T-cell (primary cell): ENCODE data around the gene WIPF2. TPM values are rescaled to one million over a fixed set of nuclear protein-coding genes. Genes with fewer than 3 reads are reported as not detected.
A peak's percentile ranks its signal among the peaks of the same experiment; 100 is the strongest.

Experiments used
- ATAC-seq, 4 experiments: fragments of 200-7000 bp in 3 of 4; fragments of 150-1000 bp in 1 of 4; cut with Tn5 transposase; replicated peaks in 1 of 4; 1 replicate in 3 of 4; 2 replicates in 1 of 4; pipeline ENCODE4 v1.10.0; 2021; ENCODE audit warnings: moderate library complexity in 3 of 4, mild to moderate bottlenecking in 2 of 4, moderate number of reproducible peaks in 1 of 4
- CTCF ChIA-PET, 2 donors: fragments of 300-600 bp; sonication (Branson Sonifier 250); formaldehyde crosslinking; loops; one replicate each; lab custom pipeline; 2022; ENCODE audit warnings: antibody characterized with exemption in 2 of 2; lab: Charles Lee
- POLR2A ChIA-PET, 2 donors: fragments of 300-600 bp; sonication (Branson Sonifier 250); formaldehyde crosslinking; loops; one replicate each; lab custom pipeline; 2022; ENCODE audit warnings: antibody characterized with exemption in 2 of 2; lab: Charles Lee
- DNase-seq, 35 experiments: peaks; one replicate each; pipeline versions ENCODE4 v3.0.0 to v3.0.0-alpha.2; 2013 to 2023
- H3K27ac ChIP-seq: one replicate; pipeline ENCODE4 v1.5.1; 2013; ENCODE audit warnings: low read length
- H3K27me3 ChIP-seq, 2 experiments: replicated peaks in 1 of 2; 1 replicate in 1 of 2; 2 replicates in 1 of 2; pipeline versions ENCODE4 v1.6.1 to v1.7.0; 2013; ENCODE audit warnings: low read length in 1 of 2, mixed read lengths in 1 of 2; ENCODE audit not compliant: control insufficient read depth in 2 of 2, insufficient read depth in 2 of 2; ENCODE audit errors: extremely low read depth in 1 of 2
- H3K36me3 ChIP-seq, 2 donors: 1 replicate in 1 of 2; 2 replicates in 1 of 2; pipeline versions ENCODE4 v1.6.1 to v1.7.0; 2013; ENCODE audit warnings: low read length in 1 of 2; ENCODE audit not compliant: control insufficient read depth in 2 of 2, insufficient read depth in 1 of 2; ENCODE audit errors: extremely low read depth in 1 of 2
- H3K4me1 ChIP-seq, 2 experiments: 1 replicate in 1 of 2; 2 replicates in 1 of 2; pipeline versions ENCODE4 v1.6.1 to v1.7.0; 2013; ENCODE audit warnings: low read length in 2 of 2, mixed read lengths in 1 of 2; ENCODE audit not compliant: insufficient read depth in 2 of 2, control insufficient read depth in 1 of 2; ENCODE audit errors: extremely low read depth in 1 of 2
- H3K4me3 ChIP-seq, 2 donors: 1 replicate in 1 of 2; 2 replicates in 1 of 2; pipeline versions ENCODE4 v1.5.1 to v1.7.0; 2013; ENCODE audit warnings: mild to moderate bottlenecking in 2 of 2, low read length in 1 of 2, moderate library complexity in 1 of 2; ENCODE audit not compliant: control insufficient read depth in 1 of 2; ENCODE audit errors: extremely low read depth in 1 of 2
- H3K9me3 ChIP-seq: 2 replicates; pipeline ENCODE4 v1.7.0; 2013
- H3K27ac Mint-ChIP-seq, 2 donors: one replicate each; pipeline ENCODE4 v1.8.0; 2020 to 2021; ENCODE audit warnings: mild to moderate bottlenecking in 2 of 2, mixed read lengths in 2 of 2
- H3K27me3 Mint-ChIP-seq, 2 donors: one replicate each; pipeline ENCODE4 v1.8.0; 2021 to 2022; ENCODE audit warnings: mixed read lengths in 2 of 2
- H3K36me3 Mint-ChIP-seq: one replicate; pipeline ENCODE4 v1.8.0; 2021; ENCODE audit warnings: mixed read lengths
- H3K4me1 Mint-ChIP-seq, 3 donors: one replicate each; pipeline ENCODE4 v1.8.0; 2020 to 2022; ENCODE audit warnings: mixed read lengths in 3 of 3, mild to moderate bottlenecking in 1 of 3
- H3K4me3 Mint-ChIP-seq, 3 donors: one replicate each; pipeline ENCODE4 v1.8.0; 2020 to 2022; ENCODE audit warnings: mild to moderate bottlenecking in 3 of 3, mixed read lengths in 3 of 3, moderate library complexity in 3 of 3
- H3K9me3 Mint-ChIP-seq, 3 donors: one replicate each; pipeline ENCODE4 v1.8.0; 2020 to 2022; ENCODE audit warnings: mixed read lengths in 3 of 3
- WGBS: methylation state at CpG from one replicate; pipeline ENCODE4 v1.1.5; 2013; ENCODE audit warnings: missing lambda C conversion rate; ENCODE audit not compliant: insufficient coverage; 5-methylcytosine and 5-hydroxymethylcytosine counted together
- total RNA-seq, 35 experiments: library from RNA in 6 of 35; stranded (reverse) in 6 of 35; fragments of 120-200 nt in 1 of 35; gene quantifications; one replicate each; pipeline versions ENCODE4 v1.2.1 to v1.2.4 and lab custom pipeline; 2013 to 2026

Gene WIPF2
- total RNA-seq, 5 donors from 2014 or later (not counting 1 experiment from before 2014, with no cell fraction given), result 23.1 to 42.1 (median 32.1) TPM

GRCh38 chr17:40178660-40179059, 40.4 kb upstream of the WIPF2 start:
- H3K27me3 ChIP-seq, result peaks cover 0 to 4% of the 10 kb centered on the region in 2 experiments
- H3K9me3 Mint-ChIP-seq, result no peaks in the 10 kb centered on the region
- peaks cover 0 to 21% of the 10 kb centered on the region in 2 experiments for H3K4me1 ChIP-seq
- H3K4me1 Mint-ChIP-seq, result peaks cover 6 to 10% (median 9%) of the 10 kb centered on the region in 3 donors
- H3K27me3 Mint-ChIP-seq, result no peaks in the 10 kb centered on the region
- no peak for DNase-seq
- peaks cover 3% of the 10 kb centered on the region for H3K36me3 Mint-ChIP-seq
- ChIA-PET POLR2A (interaction anchor here in 1 of 2 donors (0.6 kb wide), 1 partner anchor 222 kb away, joined by 3 read pairs; no protein-coding TSS in a partner anchor), CTCF (no interaction called here)
- H3K9me3 ChIP-seq, result no peaks in the 10 kb centered on the region
- H3K4me3 Mint-ChIP-seq, result peak overlapping the region; percentile 25 to 66 (median 59)
- H3K27ac Mint-ChIP-seq, result no peak overlapping the region
- 100% methylated on average over 6 of the region's 7 CpGs for WGBS
- ATAC-seq, result no peak
- peaks cover 0 to 9% of the 10 kb centered on the region in 2 donors for H3K36me3 ChIP-seq
- H3K27ac ChIP-seq, result no peak overlapping the region
- H3K4me3 ChIP-seq, result no peak overlapping the region

- Mint-ChIP-seq H3K36me3 (no peaks in the 10 kb centered on the region), H3K4me3 (no peak overlapping the region), H3K9me3 (no peaks in the 10 kb centered on the region), H3K27ac (no peak overlapping the region), H3K27me3 (no peaks in the 10 kb centered on the region), H3K4me1 (peaks cover 6 to 10% (median 9%) of the 10 kb centered on the region in 3 donors)
- ATAC-seq (no peak), DNase-seq (no peak)
- POLR2A ChIA-PET, result interaction anchor here in 1 of 2 donors (0.7 kb wide), 1 partner anchor 67 kb away, joined by 4 read pairs; no protein-coding TSS in a partner anchor
- H3K27ac ChIP-seq, result no peak overlapping the region
- H3K36me3 ChIP-seq, result peaks cover 0 to 6% of the 10 kb centered on the region in 2 donors
- H3K4me3 ChIP-seq, result no peak overlapping the region
- CTCF ChIA-PET, result interaction anchor here in 1 of 2 donors (0.9 kb wide), 1 partner anchor 11 kb away, joined by 4 read pairs; no protein-coding TSS in a partner anchor
- H3K9me3 ChIP-seq, result no peaks in the 10 kb centered on the region
- peaks cover 0 to 4% of the 10 kb centered on the region in 2 experiments for H3K27me3 ChIP-seq
- no CpG with 5 or more reads among the region's 6 CpGs for WGBS
- peaks cover 0 to 21% of the 10 kb centered on the region in 2 experiments for H3K4me1 ChIP-seq
These were observed 39.0 kb upstream of the WIPF2 start for GRCh38 chr17:40179923-40180659.

DNA sequence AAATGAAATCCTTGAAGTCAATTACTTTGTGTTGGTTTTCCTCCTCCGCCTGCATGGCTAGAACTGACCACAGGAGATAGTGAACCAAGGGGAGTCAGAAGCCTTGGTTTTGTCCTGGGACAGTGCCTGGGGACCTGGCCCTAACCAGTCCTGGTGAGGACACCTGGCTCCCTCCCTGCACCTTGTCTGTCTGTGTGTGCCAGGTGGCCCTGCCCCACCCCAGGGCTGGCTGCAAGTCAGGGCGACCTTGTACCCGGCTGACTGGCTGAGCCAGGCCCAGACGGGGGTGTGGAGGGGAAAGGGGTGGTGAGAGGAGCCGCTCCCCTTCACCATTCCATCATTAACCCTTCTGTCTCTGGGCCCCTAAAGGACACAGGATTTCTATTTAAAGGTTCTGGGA, 38.4 kb upstream of the WIPF2 start:
- H3K9me3 Mint-ChIP-seq, result no peaks in the 10 kb centered on the region
- CTCF ChIA-PET, result no interaction called here
- POLR2A ChIA-PET, result no interaction called here

DNA sequence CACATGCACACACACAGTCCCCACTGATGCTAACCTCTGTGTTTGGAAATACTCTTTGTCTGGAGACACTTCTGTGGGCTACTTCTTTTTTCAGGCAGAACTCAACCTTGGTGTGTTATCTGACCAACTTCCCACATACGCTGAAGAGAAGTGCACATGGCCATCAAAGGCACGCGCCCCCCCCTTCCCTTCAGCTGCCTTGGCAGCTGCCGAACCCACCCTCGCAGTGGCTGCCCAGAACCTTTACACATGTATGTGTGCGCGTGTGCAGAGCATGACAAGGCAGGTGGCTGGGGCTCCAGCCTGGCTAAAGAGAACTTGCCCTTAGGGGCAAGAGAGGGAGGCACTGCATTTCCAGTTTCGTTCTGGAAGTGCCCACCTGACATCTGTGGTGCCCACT, 37.9 kb upstream of the WIPF2 start:
- ATAC-seq (no peak), DNase-seq (no peak)
- Mint-ChIP-seq H3K36me3 (no peaks in the 10 kb centered on the region), H3K4me3 (no peak overlapping the region), H3K27me3 (no peaks in the 10 kb centered on the region), H3K27ac (no peak overlapping the region), H3K4me1 (peaks cover 6 to 10% (median 9%) of the 10 kb centered on the region in 3 donors), H3K9me3 (no peaks in the 10 kb centered on the region)
- no peak overlapping the region for H3K27ac ChIP-seq
- H3K9me3 ChIP-seq, result no peaks in the 10 kb centered on the region
- CTCF ChIA-PET, result no interaction called here
- WGBS, result 86% methylated on average over 4 of the region's 8 CpGs
- H3K36me3 ChIP-seq, result peaks cover 0 to 5% of the 10 kb centered on the region in 2 donors
- H3K27me3 ChIP-seq, result peaks cover 0 to 4% of the 10 kb centered on the region in 2 experiments
- no peak overlapping the region for H3K4me3 ChIP-seq
- POLR2A ChIA-PET, result no interaction called here
- peaks cover 0 to 21% of the 10 kb centered on the region in 2 experiments for H3K4me1 ChIP-seq

More for the DNA sequence above, 38.4 kb upstream of the WIPF2 start:
- Histone ChIP-seq H3K36me3 (peaks cover 0 to 6% of the 10 kb centered on the region in 2 donors), H3K4me1 (peaks cover 0 to 21% of the 10 kb centered on the region in 2 experiments), H3K27ac (no peak overlapping the region), H3K4me3 (no peak overlapping the region), H3K27me3 (peaks cover 0 to 4% of the 10 kb centered on the region in 2 experiments), H3K9me3 (no peaks in the 10 kb centered on the region)
- Mint-ChIP-seq H3K36me3 (no peaks in the 10 kb centered on the region), H3K4me3 (no peak overlapping the region), H3K27me3 (no peaks in the 10 kb centered on the region), H3K4me1 (peaks cover 6 to 10% (median 9%) of the 10 kb centered on the region in 3 donors), H3K27ac (no peak overlapping the region)
- 100% methylated on average over 1 of the region's 5 CpGs for WGBS
- DNase-seq, result no peak
- ATAC-seq, result no peak

DNA sequence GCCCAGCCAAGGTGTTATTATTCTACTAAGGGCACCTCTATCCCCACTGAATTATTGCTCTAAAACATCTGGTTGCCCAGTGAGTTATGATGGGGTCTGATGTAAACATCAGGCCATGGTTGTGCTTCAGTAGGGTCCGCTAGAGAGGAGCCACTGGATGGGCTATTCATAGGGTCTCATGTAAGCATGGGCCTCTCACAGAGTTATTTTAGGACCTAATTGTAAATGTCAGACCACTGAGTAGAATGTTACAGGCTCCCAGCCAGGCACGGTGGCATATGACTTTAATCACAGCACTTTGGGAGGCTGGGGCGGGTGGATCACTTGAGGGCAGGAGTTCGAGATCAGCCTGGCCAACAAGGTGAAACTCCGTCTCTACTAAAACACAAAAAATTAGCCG, 36.5 kb upstream of the WIPF2 start:
- ATAC-seq (no peak), DNase-seq (no peak)
- Mint-ChIP-seq H3K9me3 (no peaks in the 10 kb centered on the region), H3K27ac (no peak overlapping the region), H3K4me3 (no peak overlapping the region), H3K27me3 (no peaks in the 10 kb centered on the region), H3K4me1 (peaks cover 0 to 3% (median 3%) of the 10 kb centered on the region in 3 donors), H3K36me3 (no peaks in the 10 kb centered on the region)
- Histone ChIP-seq H3K4me1 (peaks cover 0 to 10% of the 10 kb centered on the region in 2 experiments), H3K4me3 (no peak overlapping the region), H3K36me3 (no peaks in the 10 kb centered on the region), H3K27ac (no peak overlapping the region), H3K9me3 (no peaks in the 10 kb centered on the region), H3K27me3 (peaks cover 0 to 4% of the 10 kb centered on the region in 2 experiments)
- CTCF ChIA-PET, result no interaction called here
- POLR2A ChIA-PET, result no interaction called here
- WGBS, result 91% methylated on average over 3 of the region's 6 CpGs

DNA sequence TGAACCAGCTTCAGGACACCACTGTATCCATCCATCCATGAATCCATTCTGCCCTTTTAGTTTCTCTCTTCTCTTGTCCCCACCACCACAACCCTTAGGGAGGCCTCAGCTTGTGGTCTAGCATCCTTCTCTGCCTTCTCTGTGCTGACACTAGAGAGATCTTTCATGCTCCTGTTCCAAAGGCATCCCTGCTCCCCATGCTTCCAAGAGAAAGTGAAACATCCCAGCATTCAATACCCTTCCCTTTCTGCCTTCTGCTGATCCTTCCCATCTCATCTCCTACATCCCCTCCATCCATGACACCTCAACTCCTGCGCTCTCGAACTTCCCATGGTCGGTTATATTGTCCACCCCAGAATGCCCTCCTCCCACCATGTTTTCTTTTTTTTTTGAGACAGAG, 31.9 kb upstream of the WIPF2 start:
- ATAC-seq (no peak), DNase-seq (no peak)
- H3K4me3 Mint-ChIP-seq, result no peak overlapping the region
- WGBS, result 95% methylated on average over 3 of the region's 3 CpGs
- POLR2A ChIA-PET, result no interaction called here
- H3K36me3 ChIP-seq, result no peaks in the 10 kb centered on the region
- no peak overlapping the region for H3K27ac Mint-ChIP-seq
- H3K9me3 ChIP-seq, result no peaks in the 10 kb centered on the region
- H3K36me3 Mint-ChIP-seq, result no peaks in the 10 kb centered on the region
- H3K27ac ChIP-seq, result no peak overlapping the region
- no peaks in the 10 kb centered on the region for H3K27me3 Mint-ChIP-seq
- H3K9me3 Mint-ChIP-seq, result no peaks in the 10 kb centered on the region
- peaks cover 0 to 6% of the 10 kb centered on the region in 2 experiments for H3K27me3 ChIP-seq
- peaks cover 0 to 13% of the 10 kb centered on the region in 2 experiments for H3K4me1 ChIP-seq
- CTCF ChIA-PET, result interaction anchor here in 1 of 2 donors (0.7 kb wide), 1 partner anchor 598 kb away, joined by 3 read pairs; no protein-coding TSS in a partner anchor
- peaks cover 0 to 10% (median 9%) of the 10 kb centered on the region in 3 donors for H3K4me1 Mint-ChIP-seq
- H3K4me3 ChIP-seq, result no peak overlapping the region
